K562 (cell line): ENCODE data around the gene MMEL1.

ENCODE experiments used
- DDX20 ChIP-seq: fragments of 450-650 bp; IDR thresholded peaks from 2 replicates; pipeline ENCODE4 v1.6.1; 2016; ENCODE audit warnings: missing genetic modification characterization, low read depth, mild to moderate bottlenecking, missing compliant biosample characterization, moderate library complexity
- ELF4 ChIP-seq: fragments of 450-650 bp; formaldehyde crosslinking; IDR thresholded peaks from 2 replicates; pipeline ENCODE4 v1.4.0; 2022; ENCODE audit warnings: missing genetic modification characterization
- EZH2 ChIP-seq: IDR thresholded peaks from 2 replicates; pipeline ENCODE4 v1.6.1; 2012; ENCODE audit warnings: low read depth, mild to moderate bottlenecking, inconsistent platforms, low read length, borderline replicate concordance
- FOXK2 ChIP-seq, 2 experiments: fragments of 450-650 bp; IDR thresholded peaks in 1 of 2; conservative IDR thresholded peaks in 1 of 2; 2 replicates each; pipeline ENCODE4 v1.6.1; 2016; ENCODE audit warnings: low read depth in 2 of 2, mild to moderate bottlenecking in 1 of 2
- GABPA ChIP-seq: fragments of 200-800 bp; sonication (Bioruptor generic); conservative IDR thresholded peaks from 2 replicates; pipeline ENCODE4 v1.6.1; 2016; ENCODE audit warnings: low read depth, missing genetic modification characterization, missing compliant biosample characterization
- HNRNPUL1 ChIP-seq: fragments of 200-400 bp; formaldehyde crosslinking; IDR thresholded peaks from 2 replicates; pipeline ENCODE4 v1.6.1; 2017; ENCODE audit warnings: low read length
- NRF1 ChIP-seq, 2 experiments: fragments of 450-650 bp; IDR thresholded peaks in 1 of 2; conservative IDR thresholded peaks in 1 of 2; 2 replicates each; pipeline ENCODE4 v1.6.1; 2014; ENCODE audit warnings: mild to moderate bottlenecking in 2 of 2
- SMAD1 ChIP-seq: fragments of 150-350 bp; IDR thresholded peaks from 2 replicates; pipeline ENCODE4 v1.6.1; 2014; ENCODE audit warnings: low read length, low read depth; ENCODE audit not compliant: partially characterized antibody
- TRIM24 ChIP-seq, 2 experiments: fragments of 450-650 bp; IDR thresholded peaks; 2 replicates each; pipeline ENCODE4 v1.6.1; 2016
- YY1 ChIP-seq, 3 experiments: IDR thresholded peaks; 2 replicates each; pipeline ENCODE4 v1.6.1; 2011; ENCODE audit warnings: low read length in 2 of 3, mild to moderate bottlenecking in 2 of 3, moderate library complexity in 2 of 3, borderline replicate concordance in 1 of 3, control low read depth in 1 of 3, low read depth in 1 of 3; ENCODE audit not compliant: insufficient read depth in 3 of 3, insufficient replicate concordance in 2 of 3, control insufficient read depth in 1 of 3, insufficient read length in 1 of 3; ENCODE audit errors: extremely low read depth in 1 of 3
- ZNF57 ChIP-seq: fragments of 450-650 bp; formaldehyde crosslinking; IDR thresholded peaks from 2 replicates; pipeline ENCODE4 v1.4.0; 2020; ENCODE audit warnings: mild to moderate bottlenecking, moderate library complexity
- TF ChIP-seq, protein P1 (sequence below), 3 experiments: IDR thresholded peaks in 2 of 3; conservative IDR thresholded peaks in 1 of 3; 2 replicates each; pipeline ENCODE4 v1.5.1; 2011 to 2012; ENCODE audit warnings: low read length in 3 of 3, mild to moderate bottlenecking in 3 of 3, control low read depth in 2 of 3, improper control_type of control experiment in 1 of 3, inconsistent platforms in 1 of 3, low read depth in 1 of 3, mixed read lengths in 1 of 3, moderate library complexity in 1 of 3; ENCODE audit not compliant: insufficient read depth in 2 of 3
- TF ChIP-seq, protein P2 (sequence below), 2 experiments: fragments of 200-800 bp in 1 of 2; sonication (Bioruptor generic) in 1 of 2; sonication (generic) in 1 of 2; formaldehyde crosslinking in 1 of 2; IDR thresholded peaks in 1 of 2; conservative IDR thresholded peaks in 1 of 2; 2 replicates each; pipeline versions ENCODE4 v1.5.0 to v1.6.1; 2016 to 2020; ENCODE audit warnings: missing compliant biosample characterization in 1 of 2, missing genetic modification characterization in 1 of 2, missing genetic modification reagents in 1 of 2
- TF ChIP-seq, protein P3 (sequence below): sonication (generic); formaldehyde crosslinking; IDR thresholded peaks from 2 replicates; pipeline ENCODE4 v1.8.1; 2023; ENCODE audit warnings: mild to moderate bottlenecking, missing genetic modification reagents

DNA sequence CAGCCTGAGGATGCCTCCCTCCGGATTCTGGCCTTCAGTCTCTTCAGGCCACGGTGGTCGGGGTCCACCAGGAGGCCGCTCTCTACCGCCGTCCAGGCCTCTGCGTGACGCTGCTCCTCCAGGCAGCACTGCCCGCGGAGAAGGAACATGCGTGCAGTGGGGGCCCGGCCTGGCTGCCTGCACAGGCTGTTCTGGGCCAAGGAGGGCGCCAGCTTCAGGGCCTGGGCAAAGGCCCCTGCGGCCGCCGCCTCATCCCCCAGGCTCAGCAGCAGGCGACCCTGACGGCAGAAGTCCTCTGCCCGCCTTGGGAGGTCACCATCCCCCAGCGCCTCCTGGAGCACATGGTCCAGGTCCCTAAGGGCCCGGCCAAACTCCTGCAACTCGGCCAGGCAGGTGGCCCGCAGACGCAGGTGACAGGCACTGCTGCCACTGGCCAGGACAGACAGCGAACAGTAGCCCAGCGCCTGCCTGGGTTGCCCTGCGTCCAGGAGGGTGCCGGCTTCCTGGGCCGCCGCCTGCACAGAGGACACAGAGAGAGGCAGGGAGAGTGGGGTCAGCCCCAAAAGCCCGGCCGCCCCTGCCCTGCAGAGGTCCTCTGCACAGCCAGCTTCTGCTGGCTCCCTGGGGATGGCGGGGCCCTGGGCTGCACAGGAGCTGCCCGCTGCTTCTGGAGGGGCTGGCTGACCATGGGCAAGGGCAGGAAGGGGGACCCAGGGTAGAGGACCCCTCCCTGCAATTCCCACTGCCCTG is 8.7 kb upstream of the MMEL1 start:
- no peak for TF ChIP-seq GABPA (tag)
- TF ChIP-seq, protein P1, sequence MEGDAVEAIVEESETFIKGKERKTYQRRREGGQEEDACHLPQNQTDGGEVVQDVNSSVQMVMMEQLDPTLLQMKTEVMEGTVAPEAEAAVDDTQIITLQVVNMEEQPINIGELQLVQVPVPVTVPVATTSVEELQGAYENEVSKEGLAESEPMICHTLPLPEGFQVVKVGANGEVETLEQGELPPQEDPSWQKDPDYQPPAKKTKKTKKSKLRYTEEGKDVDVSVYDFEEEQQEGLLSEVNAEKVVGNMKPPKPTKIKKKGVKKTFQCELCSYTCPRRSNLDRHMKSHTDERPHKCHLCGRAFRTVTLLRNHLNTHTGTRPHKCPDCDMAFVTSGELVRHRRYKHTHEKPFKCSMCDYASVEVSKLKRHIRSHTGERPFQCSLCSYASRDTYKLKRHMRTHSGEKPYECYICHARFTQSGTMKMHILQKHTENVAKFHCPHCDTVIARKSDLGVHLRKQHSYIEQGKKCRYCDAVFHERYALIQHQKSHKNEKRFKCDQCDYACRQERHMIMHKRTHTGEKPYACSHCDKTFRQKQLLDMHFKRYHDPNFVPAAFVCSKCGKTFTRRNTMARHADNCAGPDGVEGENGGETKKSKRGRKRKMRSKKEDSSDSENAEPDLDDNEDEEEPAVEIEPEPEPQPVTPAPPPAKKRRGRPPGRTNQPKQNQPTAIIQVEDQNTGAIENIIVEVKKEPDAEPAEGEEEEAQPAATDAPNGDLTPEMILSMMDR (IDR thresholded peaks at IDR 0.05 in 2 of 3, conservative IDR thresholded peaks at IDR 0.05 in 1 of 3; ENCODE audit: insufficient read depth in 2 of 3, low read depth in 1 of 3, low read length in 3 of 3): no peak
- no peak for TF ChIP-seq NRF1 (conservative IDR thresholded peaks at IDR 0.05 in 1 of 2, IDR thresholded peaks at IDR 0.05 in 1 of 2)
- TF ChIP-seq YY1 (IDR thresholded peaks at IDR 0.05; ENCODE audit: borderline replicate concordance in 1 of 3, control insufficient read depth in 1 of 3, extremely low read depth in 1 of 3, insufficient read depth in 3 of 3, insufficient read length in 1 of 3, insufficient replicate concordance in 2 of 3, low read depth in 1 of 3, low read length in 2 of 3): no peak
- TF ChIP-seq ELF4 (CRISPR knock-in tag): no peak
- TF ChIP-seq, protein P2, sequence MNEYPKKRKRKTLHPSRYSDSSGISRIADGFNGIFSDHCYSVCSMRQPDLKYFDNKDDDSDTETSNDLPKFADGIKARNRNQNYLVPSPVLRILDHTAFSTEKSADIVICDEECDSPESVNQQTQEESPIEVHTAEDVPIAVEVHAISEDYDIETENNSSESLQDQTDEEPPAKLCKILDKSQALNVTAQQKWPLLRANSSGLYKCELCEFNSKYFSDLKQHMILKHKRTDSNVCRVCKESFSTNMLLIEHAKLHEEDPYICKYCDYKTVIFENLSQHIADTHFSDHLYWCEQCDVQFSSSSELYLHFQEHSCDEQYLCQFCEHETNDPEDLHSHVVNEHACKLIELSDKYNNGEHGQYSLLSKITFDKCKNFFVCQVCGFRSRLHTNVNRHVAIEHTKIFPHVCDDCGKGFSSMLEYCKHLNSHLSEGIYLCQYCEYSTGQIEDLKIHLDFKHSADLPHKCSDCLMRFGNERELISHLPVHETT (CRISPR knock-in tag; conservative IDR thresholded peaks at IDR 0.05 in 1 of 2, IDR thresholded peaks at IDR 0.05 in 1 of 2): no peak
- TF ChIP-seq, protein P3, sequence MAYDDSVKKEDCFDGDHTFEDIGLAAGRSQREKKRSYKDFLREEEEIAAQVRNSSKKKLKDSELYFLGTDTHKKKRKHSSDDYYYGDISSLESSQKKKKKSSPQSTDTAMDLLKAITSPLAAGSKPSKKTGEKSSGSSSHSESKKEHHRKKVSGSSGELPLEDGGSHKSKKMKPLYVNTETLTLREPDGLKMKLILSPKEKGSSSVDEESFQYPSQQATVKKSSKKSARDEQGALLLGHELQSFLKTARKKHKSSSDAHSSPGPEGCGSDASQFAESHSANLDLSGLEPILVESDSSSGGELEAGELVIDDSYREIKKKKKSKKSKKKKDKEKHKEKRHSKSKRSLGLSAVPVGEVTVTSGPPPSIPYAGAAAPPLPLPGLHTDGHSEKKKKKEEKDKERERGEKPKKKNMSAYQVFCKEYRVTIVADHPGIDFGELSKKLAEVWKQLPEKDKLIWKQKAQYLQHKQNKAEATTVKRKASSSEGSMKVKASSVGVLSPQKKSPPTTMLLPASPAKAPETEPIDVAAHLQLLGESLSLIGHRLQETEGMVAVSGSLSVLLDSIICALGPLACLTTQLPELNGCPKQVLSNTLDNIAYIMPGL (CRISPR knock-in tag): no peak
- TF ChIP-seq EZH2: no peak
- no peak for TF ChIP-seq SMAD1
- no peak for TF ChIP-seq DDX20 (tag)
- no peak for TF ChIP-seq HNRNPUL1
- no peak for TF ChIP-seq TRIM24 (IDR thresholded peaks at IDR 0.05)
- TF ChIP-seq ZNF57 (CRISPR knock-in tag): no peak
- TF ChIP-seq FOXK2 (conservative IDR thresholded peaks at IDR 0.05 in 1 of 2, IDR thresholded peaks at IDR 0.05 in 1 of 2; ENCODE audit: low read depth in 2 of 2): no peak
